HG03139 (cell line): ENCODE results near the gene SPNS2.

Experiments
- ATAC-seq: cut with Tn5 transposase; IDR thresholded peaks from one replicate; pipeline ENCODE4 v1.9.1; 2021; ENCODE audit not compliant: unreplicated experiment

Gene SPNS2

DNA sequence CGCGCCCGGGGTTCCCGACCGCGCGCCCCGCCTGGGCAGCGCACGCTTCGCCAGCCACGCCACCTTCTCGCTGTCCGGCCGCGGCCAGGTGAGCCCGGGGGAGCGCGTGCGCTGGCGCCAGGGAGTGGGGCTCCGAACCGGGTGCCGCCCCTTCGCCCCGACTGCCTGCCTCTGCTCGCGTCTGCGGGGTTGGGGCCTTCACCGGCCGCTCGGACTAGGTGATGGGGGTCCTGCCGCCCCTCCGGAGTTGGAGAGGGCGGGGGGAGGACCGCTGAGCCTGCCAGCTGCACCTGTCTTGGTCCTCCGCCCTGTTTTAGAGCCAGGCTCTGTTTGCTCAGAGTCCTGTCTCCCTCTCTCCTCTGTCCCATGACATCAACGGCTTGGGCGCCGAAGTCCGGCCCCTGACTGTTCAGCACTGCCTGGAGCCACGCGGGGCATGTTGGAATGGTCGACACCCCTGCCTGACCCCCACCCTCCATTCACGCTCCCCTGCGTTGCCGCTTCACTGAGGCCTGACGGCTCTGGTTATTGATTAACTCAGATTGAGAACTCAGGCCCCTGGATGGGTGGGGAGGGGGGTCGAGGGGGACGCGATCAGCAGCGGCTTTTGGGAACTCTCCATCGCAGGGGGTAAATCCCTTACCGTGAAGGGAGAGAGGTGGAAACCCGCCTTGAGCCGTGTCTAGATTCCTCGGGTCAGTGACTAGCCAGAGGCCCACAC lies 86.4 kb downstream of the SPNS2 start:
- no peak for ATAC-seq

DNA sequence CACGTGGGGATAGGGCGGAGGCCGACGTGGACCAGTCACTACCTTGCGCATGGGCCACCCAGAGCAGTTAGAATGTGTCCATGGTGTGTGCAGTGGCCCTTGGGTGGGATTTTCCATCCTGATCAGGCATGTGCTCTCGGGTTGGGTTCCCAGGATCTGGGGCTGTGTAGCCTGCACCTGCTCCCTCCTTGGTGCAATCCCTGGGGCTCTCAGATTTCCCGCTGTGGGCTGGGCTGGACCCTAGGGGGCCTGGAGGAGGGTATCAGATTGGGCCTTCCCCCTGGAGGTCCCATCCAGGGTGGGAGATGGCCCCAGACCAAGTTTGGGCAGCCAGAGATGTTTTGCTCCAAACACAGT lies 86.9 kb downstream of the SPNS2 start:
- no peak for ATAC-seq

DNA sequence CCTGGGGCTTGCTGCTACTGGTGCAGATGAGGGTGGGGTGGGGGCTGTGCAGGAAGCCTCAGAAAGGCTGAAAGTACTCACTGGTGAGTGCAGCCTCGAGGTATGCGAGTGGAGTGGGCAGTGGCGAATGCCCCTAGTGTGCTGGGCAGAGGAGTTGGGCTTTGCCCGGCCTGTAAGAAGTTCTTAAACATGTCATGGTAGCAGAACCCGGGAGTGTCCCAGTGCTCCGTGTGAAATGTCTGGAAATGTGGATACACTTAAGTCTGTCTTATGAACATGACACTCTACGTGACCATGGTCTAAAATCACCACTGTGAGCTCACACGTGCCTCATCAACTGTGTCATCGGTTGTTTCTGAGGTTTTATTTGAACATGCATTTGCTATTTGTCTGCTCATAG lies 87.4 kb downstream of the SPNS2 start:
- ATAC-seq, result no peak

DNA sequence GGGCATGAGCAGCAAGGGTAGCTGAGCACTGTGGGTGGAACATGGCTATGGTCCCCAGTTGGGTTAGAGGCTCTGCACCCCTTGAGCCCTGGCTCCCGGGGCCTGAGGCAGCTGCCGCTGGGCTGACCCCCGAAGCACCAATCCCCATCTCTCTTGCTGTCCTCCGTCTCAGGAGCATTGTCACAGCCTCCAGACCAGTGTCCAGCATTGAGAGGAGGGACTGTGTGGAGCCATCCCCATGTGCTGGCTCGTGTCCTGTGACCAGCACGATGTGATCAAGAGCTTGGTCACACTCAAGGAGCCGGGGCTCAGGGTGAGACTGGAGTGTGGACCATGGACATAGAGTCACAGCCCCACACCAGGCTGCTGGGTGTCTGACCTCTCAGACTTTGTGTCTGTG lies 88.5 kb downstream of the SPNS2 start:
- no peak for ATAC-seq

DNA sequence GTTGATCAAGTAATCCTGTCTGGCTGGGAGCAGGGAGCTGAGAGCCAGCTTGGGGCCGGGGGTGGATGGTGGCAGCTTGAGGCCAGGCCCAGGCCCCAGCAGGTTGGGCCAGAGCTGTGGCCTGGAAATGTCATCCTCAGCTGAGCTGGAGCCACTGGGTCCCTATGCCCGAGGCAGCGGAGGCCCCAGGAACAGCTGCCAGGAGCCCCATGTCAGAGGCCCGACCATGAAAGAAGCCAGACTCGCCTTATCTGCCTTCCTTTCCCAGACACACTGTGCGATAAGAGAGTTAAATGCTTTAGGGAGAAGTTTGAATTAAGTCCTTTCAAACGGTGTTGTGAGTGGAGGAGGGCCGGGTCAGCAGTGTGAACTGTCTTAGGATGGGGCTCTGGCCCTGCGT lies 89.1 kb downstream of the SPNS2 start:
- no peak for ATAC-seq

DNA sequence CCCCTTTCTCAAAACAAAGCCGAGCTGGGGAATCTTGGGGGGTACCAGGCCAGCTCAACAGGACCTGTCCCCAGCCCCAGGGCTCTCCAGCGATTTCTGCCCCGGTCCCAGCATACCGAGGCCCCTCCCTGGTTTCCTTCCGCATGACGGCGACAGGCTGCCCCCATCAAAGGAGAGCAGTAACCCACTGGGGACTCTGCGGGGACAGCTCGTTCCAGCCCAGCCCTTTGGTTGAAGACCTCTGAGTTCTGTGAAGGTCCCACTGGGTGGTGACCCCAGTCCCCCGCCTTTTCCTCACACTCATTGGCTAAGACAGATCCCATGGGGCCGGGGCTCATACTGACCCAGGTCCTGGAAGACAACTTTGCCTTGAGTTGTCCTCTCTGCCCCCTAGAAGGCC lies 89.7 kb downstream of the SPNS2 start:
- no peak for ATAC-seq
